Activated gamma-delta T cell treated with anti-CD3 and anti-CD28 coated beads, Interleukin-2, amount 50 U/mL, for 16 hours (primary cell): ENCODE measurements around the gene GALNT10.
A peak's percentile ranks its signal among the peaks of the same experiment; 100 is the strongest.
"Not testable (repeated sequence)": the region's sequence is repeated elsewhere in the genome, so short reads cannot be mapped to it uniquely, and the experiment has no call there.

Experiments
- DNase-seq: peaks from one replicate; pipeline ENCODE4 v3.0.0-alpha.2; 2020; ENCODE audit warnings: low read depth

Gene GALNT10, protein sequence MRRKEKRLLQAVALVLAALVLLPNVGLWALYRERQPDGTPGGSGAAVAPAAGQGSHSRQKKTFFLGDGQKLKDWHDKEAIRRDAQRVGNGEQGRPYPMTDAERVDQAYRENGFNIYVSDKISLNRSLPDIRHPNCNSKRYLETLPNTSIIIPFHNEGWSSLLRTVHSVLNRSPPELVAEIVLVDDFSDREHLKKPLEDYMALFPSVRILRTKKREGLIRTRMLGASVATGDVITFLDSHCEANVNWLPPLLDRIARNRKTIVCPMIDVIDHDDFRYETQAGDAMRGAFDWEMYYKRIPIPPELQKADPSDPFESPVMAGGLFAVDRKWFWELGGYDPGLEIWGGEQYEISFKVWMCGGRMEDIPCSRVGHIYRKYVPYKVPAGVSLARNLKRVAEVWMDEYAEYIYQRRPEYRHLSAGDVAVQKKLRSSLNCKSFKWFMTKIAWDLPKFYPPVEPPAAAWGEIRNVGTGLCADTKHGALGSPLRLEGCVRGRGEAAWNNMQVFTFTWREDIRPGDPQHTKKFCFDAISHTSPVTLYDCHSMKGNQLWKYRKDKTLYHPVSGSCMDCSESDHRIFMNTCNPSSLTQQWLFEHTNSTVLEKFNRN

DNA sequence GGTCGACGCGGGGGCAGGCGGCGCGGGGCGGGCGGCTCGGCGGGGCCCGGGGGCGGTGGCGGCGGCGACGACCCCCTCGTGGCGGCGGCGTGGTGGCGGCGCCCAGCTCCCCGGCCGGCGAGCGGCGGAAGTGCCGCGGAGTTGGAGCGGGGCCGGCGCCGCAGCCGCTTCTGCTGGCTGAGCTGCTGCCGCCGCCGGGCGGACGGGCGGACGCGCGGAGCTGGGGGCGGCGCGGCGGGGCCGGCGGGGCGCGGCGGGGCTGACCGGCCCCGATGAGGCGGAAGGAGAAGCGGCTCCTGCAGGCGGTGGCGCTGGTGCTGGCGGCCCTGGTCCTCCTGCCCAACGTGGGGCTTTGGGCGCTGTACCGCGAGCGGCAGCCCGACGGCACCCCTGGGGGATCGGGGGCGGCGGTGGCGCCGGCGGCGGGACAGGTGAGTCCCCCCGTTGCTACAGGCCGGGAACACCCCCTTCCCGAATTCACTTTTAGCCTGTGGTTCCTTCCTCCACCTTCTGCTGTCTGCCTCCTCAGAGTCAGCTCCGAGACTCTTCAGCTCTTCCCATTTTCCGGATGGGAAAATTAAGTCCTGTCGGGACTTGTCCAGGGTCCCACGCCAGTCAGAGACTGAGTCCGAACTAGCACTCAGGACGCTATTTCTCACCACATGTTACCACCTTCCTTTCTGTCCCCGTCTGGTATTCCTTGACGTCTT is at the start of gene GALNT10:
Gene GALNT10, plus strand, starts transcription at position 139 of the 710 bp plus-strand sequence. Its CDS starts 134 bp downstream, at position 273.
- peak; percentile 38 for DNase-seq

DNA sequence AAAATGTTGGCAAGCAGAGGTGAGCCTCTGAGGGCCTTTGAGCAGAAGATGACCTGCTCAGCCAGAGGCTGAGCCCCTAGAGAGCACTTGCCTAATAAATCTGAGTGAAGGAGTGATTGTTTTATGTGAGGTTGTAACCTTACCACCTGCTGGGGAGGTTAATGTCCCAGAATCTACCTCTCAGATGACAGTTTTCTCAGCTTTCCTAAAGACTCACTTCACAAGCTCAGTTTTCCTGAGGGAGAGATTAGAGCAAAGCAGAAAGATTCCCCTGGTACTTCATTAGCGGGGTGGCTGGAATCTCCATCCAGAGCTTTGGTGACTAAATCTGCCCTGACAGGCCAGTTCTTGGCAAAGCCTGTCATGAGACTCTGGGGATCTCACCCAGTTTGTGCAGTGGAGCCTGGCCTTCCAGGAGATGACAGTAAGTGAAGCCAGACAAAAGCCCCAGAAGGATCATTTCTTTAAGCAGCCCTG is 48.8 kb upstream of the GALNT10 start:
- DNase-seq: no peak

DNA sequence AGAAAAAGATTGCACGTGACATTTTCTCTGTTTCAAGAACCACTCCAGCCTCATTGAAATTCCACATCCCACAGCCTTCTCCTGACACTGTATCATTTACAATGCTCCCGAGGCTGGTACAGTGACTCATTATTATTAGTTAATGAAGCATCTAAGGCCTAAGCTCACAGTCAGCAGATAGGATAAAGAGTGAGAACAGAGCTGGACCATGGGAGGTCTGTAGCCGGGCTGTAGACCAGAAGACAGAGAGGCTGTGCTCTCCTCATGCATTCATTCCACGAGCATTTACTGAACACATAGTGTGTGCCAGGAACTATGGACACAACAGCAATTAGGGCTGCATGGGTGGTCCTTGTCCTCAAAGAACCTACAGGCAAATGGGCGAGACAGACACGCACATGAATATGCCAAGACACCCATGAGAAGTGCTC is 47.3 kb upstream of the GALNT10 start:
- DNase-seq: no peak

DNA sequence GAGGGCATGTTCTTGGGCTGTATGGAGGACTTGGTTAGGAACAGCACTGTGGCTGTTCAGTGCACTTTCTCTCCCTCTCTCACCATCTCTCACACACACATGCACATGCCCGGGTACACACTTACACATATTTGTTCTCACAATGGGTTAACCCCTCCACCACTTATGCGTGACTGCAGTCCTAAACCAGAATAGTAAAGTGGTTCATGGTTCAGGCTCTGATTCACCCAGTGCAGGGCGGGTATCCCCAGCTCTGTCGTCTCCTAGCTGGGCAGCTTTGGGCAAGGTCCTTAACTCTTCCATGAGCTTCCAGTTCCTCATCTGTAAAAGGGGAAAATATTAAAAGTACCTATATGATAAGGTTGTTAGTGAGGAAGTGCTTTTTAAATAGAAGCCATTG is 45.3 kb upstream of the GALNT10 start:
- no peak for DNase-seq

DNA sequence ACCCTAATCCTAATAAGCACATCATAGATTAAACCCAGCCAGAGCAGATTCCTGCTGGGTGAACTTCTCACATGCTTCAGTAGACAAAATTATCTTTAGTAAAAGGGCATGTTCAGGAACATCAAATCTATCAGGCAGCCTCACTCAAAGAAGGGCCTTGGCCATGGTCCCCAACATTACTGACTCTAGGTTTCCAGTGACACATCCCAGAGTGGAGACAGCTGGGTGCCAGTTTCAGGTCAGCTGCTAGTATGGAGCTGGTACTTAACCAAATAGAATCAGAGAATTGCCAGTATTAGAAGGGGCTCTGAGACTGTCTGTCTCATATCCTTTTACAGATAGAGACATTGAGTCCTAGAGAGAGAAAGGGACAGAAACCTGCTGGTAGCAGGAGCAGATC is 44.1 kb upstream of the GALNT10 start:
- DNase-seq: no peak

DNA sequence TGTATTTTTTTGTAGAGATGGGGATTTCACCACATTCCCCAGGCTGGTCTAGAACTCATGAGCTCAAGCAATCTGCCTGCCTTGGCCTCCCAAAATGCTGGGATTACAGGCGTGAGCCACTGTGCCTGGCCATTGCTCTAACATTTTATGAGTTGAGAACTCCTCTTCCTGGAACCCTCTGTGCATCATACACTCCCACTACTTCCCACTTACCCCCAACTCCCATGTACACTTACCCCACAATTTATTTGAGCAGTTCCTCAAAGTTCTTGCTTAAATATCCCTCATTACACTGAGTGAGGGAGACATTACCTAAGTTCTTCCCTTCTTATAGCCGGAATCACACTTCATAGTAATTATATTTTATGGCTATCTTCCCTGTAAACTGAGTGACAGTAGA is 42.9 kb upstream of the GALNT10 start:
- DNase-seq: no peak

DNA sequence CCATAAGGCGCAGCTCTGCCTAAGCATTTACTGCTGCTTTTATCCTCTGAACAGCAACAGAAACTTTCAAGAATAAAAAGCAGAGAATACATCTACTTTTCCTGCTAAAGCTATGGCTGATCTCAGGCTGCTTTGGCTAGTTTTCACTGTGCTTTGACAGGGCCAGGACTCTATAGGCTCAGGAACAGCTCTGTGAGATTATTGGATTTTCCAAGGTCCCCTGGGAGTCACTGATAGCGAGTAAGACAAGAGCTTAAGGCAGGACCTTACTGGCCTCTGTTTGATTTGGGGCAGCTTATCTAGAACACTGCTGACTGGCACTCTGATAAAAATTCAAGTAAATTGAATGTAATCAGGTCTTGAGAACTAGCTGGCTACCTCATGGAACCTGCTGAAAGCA is 40.1 kb upstream of the GALNT10 start:
- DNase-seq: not testable (repeated sequence)

DNA sequence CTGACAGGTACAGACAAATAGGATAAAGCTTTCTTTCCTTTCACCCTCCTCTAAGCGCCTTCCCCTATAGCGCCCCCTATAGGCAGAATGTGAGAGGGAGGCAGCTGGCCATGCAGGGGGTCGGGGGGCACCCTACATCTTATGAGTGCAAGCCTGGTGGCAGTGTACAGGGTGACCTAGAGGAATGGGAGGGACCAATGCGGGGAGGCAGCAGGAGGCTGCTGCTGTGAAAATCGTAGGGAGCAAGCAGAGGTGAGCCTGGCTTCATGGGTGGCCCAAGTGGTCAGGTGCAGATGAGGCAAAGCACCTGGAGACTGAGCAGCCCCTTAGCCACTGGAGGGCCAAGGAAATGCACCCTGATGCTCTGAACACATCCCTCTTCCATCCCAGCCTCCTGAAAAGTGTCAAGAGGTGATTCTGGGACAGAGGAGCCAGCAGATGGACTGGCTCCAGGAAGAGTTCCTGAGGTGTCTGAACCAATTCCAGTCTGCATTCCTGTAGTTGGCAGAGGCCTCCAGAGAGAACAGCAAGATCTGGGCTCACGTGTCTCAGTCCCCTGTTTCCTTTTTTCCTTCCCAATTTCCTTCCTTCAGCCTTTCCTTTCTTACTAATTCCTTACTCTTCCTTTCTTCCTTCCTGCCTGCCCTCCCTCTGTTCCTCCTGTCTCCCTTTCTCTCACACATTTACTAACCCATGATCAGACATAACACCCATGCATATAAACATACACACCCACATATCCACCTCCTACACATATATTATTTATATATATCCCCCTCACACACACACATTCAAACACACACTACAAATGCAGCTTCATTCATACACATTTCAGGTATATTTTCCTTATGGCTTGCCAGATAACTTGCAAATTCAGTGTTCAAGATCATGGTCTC is 32.8 kb upstream of the GALNT10 start:
- DNase-seq: no peak

DNA sequence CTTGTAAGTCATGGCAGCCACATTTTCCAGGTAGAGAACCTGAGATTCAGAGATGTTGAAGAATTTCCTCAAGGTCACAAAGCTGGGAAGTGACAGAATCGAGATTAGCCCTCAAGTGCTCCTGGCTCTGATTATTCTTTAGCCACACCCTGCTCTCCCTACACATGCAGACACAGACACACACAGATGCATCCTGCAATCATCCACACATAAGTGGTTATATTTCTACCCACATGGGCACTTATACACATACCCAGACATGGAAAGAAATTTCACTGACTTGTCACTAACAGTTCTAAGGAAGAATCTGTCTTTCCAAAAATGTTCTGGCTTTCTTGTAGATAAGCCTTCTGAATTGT is 32.2 kb upstream of the GALNT10 start:
- DNase-seq: no peak

DNA sequence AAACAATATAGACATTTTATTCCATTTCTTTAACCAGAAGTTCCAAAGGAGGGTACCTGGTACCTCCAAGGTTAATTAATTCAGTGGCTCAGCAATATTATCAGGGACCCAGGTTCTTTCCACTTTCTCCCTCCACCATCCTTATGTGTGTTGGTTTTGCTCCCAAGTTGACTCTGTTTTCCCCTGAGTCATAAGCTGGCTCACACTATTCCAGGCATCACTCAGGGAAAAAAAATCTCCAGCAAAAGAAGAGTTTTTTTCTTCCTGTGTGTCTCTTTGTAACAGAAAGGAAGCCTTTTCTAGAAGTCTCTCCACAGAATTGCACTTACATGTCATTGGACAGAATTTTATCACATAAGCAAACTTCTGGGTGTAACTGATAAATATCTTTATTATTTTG is 31.2 kb upstream of the GALNT10 start:
- no peak for DNase-seq

DNA sequence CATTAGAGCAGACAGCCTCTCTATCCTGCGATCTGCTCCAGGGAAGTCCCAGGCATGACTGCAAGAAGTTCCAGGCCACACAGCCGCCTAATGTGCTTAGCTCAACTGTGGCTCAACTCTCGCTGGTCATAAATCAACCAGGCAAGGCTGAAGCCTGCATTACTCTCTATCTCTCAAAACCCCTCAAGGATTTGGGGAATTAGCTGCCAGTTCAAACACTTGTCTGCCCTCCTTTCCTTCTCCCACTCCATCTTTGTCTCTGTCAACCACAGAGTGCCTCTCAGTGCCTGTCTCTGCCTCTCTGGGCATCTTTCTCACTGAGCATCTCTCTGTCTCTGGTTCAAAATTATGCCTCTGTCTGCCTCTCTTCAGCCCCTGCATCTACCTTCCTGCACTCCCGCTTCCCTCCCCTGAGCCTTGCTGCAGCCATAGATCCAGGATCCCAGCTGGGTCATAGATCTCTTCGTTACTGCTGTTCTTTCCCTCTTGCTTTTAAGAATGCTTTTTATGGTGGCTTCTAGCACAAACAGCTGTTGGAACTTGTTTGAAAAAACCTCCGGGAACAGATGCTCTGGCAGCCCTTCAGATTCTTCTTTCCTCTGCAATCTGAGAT is 27.9 kb upstream of the GALNT10 start:
- no peak for DNase-seq

DNA sequence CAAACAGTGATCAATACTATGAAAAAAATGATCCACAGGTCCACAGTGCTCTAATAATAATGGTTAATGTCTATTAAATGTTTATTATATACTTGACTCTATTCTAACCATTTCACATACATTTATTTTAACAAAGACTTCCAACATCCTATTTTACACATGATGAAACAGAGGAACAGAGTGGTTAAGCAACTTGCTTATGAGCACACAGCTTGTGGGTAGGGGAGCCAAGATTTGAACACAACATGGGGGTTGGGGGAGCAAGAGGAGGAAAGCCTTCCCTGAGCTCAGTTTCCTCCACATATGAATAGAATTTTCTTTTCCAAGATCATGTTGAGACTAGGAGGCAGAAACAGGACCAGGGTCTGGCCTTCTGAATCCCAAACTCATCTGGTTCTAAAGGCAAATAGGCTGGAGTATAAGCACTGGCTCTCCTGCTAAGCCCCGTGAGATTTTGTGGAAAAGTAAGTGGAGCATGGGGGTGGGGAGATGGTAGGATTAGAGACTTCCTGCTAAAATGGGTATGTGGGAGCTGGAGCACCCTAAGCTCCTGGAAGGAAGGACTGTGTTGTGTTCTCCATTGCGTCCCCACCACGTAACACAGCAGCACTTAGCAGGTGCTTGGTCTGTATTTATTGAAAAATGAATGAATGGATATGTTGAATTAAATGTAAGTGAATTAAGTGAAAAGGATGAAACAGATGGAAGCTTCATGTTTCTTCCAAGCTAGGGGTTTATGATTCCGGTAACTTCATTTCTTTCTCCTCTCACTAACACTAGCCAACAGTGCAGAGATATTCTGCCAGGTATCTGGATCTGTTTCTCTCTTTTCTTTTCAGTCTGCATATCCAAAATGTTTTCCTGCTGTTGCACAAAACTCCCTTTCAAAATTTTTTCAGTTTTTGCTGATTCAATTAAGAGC is 26.9 kb upstream of the GALNT10 start:
- no peak for DNase-seq

DNA sequence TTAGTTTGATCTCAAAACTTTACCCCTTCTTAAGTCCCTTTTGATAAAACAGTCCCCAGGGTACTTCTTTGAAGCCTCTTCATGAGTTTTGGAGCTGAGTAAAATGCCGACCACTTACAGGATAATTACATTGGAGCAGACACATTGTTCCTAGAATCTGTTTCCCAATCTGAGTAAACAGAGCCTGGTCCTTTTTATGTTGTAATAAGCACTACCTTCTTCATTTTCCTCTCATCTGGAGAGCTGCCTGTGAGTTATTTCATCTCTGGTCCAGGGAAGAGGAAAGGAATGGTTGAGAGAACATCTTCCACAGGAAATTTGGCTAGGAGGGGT is 26.3 kb upstream of the GALNT10 start:
- no peak for DNase-seq

DNA sequence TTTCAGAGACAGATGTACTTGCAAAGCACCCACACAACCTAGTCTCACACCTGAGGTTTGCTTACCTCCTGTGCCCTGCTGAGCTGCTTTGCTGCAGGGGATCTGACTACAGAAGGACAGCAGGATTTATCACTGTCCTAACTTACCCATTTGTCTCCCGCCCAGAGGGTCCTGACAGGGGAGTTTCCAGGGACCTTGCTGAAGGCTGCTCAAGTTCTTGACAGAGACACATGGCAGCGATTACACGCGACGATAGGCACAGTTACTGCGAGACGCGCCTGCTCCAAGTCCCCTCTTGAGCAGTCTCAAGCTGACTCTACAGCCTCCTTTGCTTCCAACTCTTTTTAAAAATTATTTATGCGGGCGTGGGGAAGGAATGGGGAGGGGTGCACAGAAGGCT is 24.6 kb upstream of the GALNT10 start:
- no peak for DNase-seq

DNA sequence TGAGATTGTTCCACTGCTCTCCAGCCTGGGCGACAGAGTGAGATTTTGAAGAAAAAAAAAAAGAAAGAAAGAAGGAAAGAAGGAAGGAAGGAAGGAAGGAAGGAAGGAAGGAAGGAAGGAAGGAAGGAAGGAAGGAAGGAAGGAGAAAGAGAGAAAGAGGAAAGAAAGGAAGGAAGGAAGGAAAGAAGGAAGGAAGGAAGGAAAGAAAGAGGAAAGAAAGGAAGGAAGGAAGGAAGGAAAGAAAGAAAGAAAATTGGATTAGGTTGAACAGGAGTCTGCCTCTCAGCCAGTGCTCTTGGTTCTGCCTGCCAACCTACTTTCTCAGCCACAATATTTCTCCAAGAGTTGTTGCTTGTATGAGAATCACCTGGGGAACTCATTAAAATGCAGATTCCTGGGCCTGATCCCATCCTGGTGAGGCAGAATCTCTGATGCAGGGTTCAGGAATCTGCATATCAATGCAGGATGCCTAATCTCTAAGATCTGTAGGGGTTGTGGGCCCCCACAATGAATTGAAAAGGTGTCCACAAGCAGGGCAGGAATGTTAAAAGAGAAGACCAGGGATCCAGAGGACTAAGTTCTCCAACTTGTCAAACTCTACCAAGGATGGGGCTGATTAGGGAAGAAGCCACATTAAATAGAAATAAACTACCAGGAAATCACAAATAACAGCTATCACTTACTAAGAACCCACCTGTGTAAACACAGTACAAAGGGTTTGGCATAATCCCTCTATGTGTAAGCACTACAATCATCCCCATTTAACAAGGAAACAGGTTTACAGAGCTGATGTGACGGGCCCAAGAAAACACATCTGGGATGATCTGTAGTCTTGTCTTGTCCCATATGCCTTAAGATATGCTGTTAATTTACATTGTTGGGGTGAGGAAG is 23.4 kb upstream of the GALNT10 start:
- DNase-seq: no peak

DNA sequence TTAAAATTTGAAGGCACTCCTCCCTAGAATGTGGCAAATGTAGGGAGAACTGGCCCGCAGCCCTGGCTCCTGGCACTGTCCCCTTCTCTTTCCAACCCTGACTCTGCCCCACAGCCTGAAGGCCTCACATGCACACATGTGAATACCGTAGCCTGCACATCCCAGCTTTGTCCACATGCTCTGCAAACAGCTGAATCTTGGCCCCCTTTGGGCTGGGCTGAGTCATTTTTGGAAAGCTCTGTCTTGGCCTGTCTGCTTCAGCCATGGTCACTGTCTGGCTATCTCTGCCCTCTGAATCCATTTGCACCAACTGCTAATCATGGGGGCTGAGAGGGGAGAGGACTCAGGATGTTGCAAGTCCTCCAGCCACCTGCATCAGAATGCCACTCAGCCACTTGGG is 22.1 kb upstream of the GALNT10 start:
- no peak for DNase-seq

DNA sequence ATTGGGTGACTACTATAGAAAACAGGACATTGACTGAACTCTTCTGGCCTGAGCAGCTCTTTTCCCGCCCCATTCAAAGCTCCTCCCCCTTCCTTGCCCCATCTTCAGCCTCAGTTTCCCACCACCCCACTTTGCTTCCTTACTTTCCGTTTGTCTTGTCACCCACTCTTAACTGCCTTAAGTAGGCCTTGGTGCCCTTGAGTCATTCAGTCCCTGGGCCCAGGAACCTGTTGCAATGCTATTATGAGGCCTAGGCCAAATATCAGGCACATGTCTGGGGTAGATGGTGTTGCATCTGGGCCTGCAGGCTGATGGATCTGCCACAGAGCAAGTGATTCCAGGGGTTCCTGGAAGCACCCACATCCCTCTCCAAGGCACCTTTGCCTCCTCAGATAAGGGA is 17.7 kb upstream of the GALNT10 start:
- DNase-seq: no peak

DNA sequence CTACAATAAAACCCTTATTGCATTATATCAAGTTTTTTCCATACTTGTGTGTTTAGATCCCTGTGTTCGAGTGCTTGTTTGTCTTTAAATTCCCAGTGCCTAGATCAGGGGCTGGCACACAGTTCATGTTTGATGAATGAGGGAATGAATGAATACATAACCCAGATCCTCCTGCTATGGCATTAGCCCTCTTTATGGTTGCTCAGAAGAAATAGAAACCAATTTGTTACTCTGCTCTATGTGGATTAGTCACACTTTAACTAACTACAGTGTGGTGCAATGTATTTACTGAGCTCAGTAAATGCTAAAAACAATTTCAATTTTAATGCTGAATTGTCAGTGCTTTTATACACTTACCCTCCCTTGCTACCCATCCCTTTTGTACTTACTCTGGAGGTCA is 16.4 kb upstream of the GALNT10 start:
- no peak for DNase-seq

DNA sequence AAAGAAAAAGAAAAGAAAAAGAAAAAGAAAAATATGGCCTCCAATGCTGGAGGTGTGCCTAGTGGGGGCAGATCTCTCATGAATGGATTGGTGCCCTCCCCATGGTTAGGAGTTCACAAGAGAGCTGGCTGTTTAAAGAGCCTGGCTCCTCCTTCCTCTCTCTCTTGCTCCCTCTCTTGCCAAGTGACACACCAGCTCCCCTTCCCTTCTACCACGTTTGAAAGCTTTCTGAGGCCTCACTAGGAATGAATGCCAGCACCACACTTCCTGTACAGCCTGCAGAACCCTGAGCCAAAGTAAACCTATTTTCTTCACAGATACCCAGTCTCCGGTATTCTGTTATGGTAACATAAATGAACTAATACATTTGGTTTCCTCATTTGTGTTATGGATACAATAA is 14.4 kb upstream of the GALNT10 start:
- no peak for DNase-seq

DNA sequence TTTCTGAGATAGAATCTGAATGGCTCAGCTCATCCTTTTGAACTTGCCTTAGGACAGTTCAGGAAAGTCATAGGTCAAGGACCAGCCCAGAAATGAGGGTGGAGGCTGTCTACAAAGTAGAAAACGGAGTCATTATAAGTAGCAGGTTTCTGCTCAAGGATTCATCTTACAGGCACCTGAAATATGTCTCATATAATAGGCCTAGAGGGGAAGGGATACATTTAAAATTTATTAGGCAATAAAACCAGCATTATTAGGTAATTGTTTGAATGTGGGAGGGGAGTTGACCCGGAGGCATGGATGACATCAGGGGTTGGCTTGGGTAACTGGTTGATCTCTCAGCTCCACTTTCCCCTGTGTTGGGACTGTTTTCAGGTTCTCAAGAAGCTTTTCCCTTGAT is 11.9 kb upstream of the GALNT10 start:
- DNase-seq: no peak
